GM19025 (cell line): ENCODE measurements around the gene TEX2.
A peak's percentile ranks its signal among the peaks of the same experiment; 100 is the strongest.

Experiments used
- ATAC-seq: cut with Tn5 transposase; IDR thresholded peaks from one replicate; pipeline ENCODE4 v1.9.1; 2021; ENCODE audit warnings: mild to moderate bottlenecking, low read depth, moderate library complexity; ENCODE audit not compliant: unreplicated experiment

TEX2 gene

GRCh38 chr17:64269687-64270649, 6.9 kb upstream of the TEX2 start:
- no peak for ATAC-seq

- no peak for ATAC-seq
Measured at GRCh38 chr17:64264891-64265290, 1.8 kb upstream of the TEX2 start.

- ATAC-seq, result peak; percentile 30
Measured at GRCh38 chr17:64262198-64262999, 661 bp downstream of the TEX2 start.

- no peak for ATAC-seq
Measured at GRCh38 chr17:64261417-64262145, 1.5 kb downstream of the TEX2 start.

- no peak for ATAC-seq
Measured at GRCh38 chr17:64260886-64261285, 2.2 kb downstream of the TEX2 start.

- no peak for ATAC-seq
Measured at GRCh38 chr17:64259922-64260321, 3.1 kb downstream of the TEX2 start.

GRCh38 chr17:64259426-64259825, 3.6 kb downstream of the TEX2 start:
- no peak for ATAC-seq

GRCh38 chr17:64256913-64257807, 5.9 kb downstream of the TEX2 start:
- no peak for ATAC-seq

- no peak for ATAC-seq
Measured at GRCh38 chr17:64255764-64256163, 7.3 kb downstream of the TEX2 start.

- ATAC-seq, result no peak
Measured at GRCh38 chr17:64254755-64255154, 8.3 kb downstream of the TEX2 start.

- ATAC-seq, result no peak
Measured at GRCh38 chr17:64253470-64253869, 9.6 kb downstream of the TEX2 start.

- ATAC-seq, result no peak
Measured at GRCh38 chr17:64252831-64253230, 10.2 kb downstream of the TEX2 start.

- ATAC-seq, result no peak
Measured at GRCh38 chr17:64250233-64250835, 12.7 kb downstream of the TEX2 start.

- no peak for ATAC-seq
Measured at GRCh38 chr17:64247836-64248235, 15.2 kb downstream of the TEX2 start.

- no peak for ATAC-seq
Measured at GRCh38 chr17:64245218-64246145, 17.6 kb downstream of the TEX2 start.

GRCh38 chr17:64244165-64244564, 18.9 kb downstream of the TEX2 start:
- ATAC-seq, result no peak

GRCh38 chr17:64243340-64243739, 19.7 kb downstream of the TEX2 start:
- no peak for ATAC-seq

GRCh38 chr17:64242633-64243032, 20.4 kb downstream of the TEX2 start:
- ATAC-seq, result no peak
